SU-DHL-6 (cell line): ENCODE measurements around the gene ZNF454.

Experiments
- H2AFZ ChIP-seq: fragments of 200-600 bp; sonication (generic); 2 replicates; pipeline ENCODE4 v1.6.1; 2014; ENCODE audit warnings: low read depth, mild to moderate bottlenecking, moderate library complexity, mixed read lengths, antibody characterized with exemption, low read length; ENCODE audit not compliant: severe bottlenecking
- H3F3A ChIP-seq: fragments of 200-600 bp; shearing (Covaris generic); 2 replicates; pipeline ENCODE4 v1.6.0; 2016; ENCODE audit warnings: antibody characterized with exemption, mild to moderate bottlenecking; ENCODE audit not compliant: insufficient read depth
- H3K27ac ChIP-seq: fragments of 200-600 bp; sonication (generic); 2 replicates; pipeline ENCODE4 v1.5.1; 2016; ENCODE audit warnings: low read depth, mild to moderate bottlenecking, low read length, moderate library complexity, mixed read lengths
- H3K27me3 ChIP-seq: fragments of 200-600 bp; sonication (generic), shearing (Covaris generic); 2 replicates; pipeline ENCODE4 v1.6.0; 2014; ENCODE audit warnings: mild to moderate bottlenecking, low read length
- H3K36me3 ChIP-seq: fragments of 200-600 bp; sonication (generic); 2 replicates; pipeline ENCODE4 v1.6.1; 2014; ENCODE audit warnings: mild to moderate bottlenecking, low read length, mixed read lengths
- H3K4me2 ChIP-seq: fragments of 300-600, 200-600 bp; shearing (Covaris generic), sonication (generic); 2 replicates; pipeline ENCODE4 v1.6.0; 2014; ENCODE audit warnings: low read length, low read depth, mild to moderate bottlenecking; ENCODE audit not compliant: poor library complexity, severe bottlenecking
- H3K4me3 ChIP-seq: fragments of 200-600 bp; sonication (generic); 2 replicates; pipeline ENCODE4 v1.5.1; 2014; ENCODE audit warnings: antibody characterized with exemption, low read length, mild to moderate bottlenecking, mixed read lengths; ENCODE audit not compliant: insufficient read depth, poor library complexity, severe bottlenecking
- H3K79me2 ChIP-seq: fragments of 200-600 bp; sonication (generic); 2 replicates; pipeline ENCODE4 v1.6.1; 2014; ENCODE audit warnings: mild to moderate bottlenecking, low read length, moderate library complexity; ENCODE audit not compliant: insufficient read depth
- H3K9ac ChIP-seq: fragments of 200-600 bp; sonication (generic); 2 replicates; pipeline ENCODE4 v1.7.0; 2014; ENCODE audit warnings: mild to moderate bottlenecking, low read length
- H3K9me2 ChIP-seq: fragments of 200-600 bp; sonication (generic); replicated peaks from 2 replicates; pipeline ENCODE4 v1.6.1; 2014; ENCODE audit warnings: low read length; ENCODE audit not compliant: insufficient read depth
- H3K9me3 ChIP-seq: fragments of 200-600 bp; sonication (generic); 2 replicates; pipeline ENCODE4 v1.6.1; 2014; ENCODE audit warnings: low read length, mixed read lengths; ENCODE audit not compliant: insufficient read depth
- H4K20me1 ChIP-seq: fragments of 200-600 bp; sonication (generic); 2 replicates; pipeline ENCODE4 v1.6.1; 2014; ENCODE audit warnings: low read depth, mild to moderate bottlenecking, antibody characterized with exemption, low read length, moderate library complexity, mixed read lengths
- CTCF ChIP-seq: fragments of 200-600 bp; sonication (generic); IDR thresholded peaks from one replicate; pipeline ENCODE4 v1.5.1; 2017; ENCODE audit warnings: antibody characterized with exemption, mild to moderate bottlenecking, low read length, moderate library complexity; ENCODE audit not compliant: insufficient read depth, poor library complexity, severe bottlenecking
- EZH2phosphoT487 ChIP-seq: fragments of 200-600 bp; sonication (generic), shearing (Covaris generic); conservative IDR thresholded peaks from 2 replicates; pipeline ENCODE4 v1.6.1; 2018; ENCODE audit warnings: mild to moderate bottlenecking, antibody characterized with exemption, low read length, moderate library complexity, mixed read lengths

ZNF454 gene

GRCh38 chr5:178993955-178994579 lies 53.1 kb downstream of the ZNF454 start:
- H3K9ac ChIP-seq: no peak overlapping the region

DNA sequence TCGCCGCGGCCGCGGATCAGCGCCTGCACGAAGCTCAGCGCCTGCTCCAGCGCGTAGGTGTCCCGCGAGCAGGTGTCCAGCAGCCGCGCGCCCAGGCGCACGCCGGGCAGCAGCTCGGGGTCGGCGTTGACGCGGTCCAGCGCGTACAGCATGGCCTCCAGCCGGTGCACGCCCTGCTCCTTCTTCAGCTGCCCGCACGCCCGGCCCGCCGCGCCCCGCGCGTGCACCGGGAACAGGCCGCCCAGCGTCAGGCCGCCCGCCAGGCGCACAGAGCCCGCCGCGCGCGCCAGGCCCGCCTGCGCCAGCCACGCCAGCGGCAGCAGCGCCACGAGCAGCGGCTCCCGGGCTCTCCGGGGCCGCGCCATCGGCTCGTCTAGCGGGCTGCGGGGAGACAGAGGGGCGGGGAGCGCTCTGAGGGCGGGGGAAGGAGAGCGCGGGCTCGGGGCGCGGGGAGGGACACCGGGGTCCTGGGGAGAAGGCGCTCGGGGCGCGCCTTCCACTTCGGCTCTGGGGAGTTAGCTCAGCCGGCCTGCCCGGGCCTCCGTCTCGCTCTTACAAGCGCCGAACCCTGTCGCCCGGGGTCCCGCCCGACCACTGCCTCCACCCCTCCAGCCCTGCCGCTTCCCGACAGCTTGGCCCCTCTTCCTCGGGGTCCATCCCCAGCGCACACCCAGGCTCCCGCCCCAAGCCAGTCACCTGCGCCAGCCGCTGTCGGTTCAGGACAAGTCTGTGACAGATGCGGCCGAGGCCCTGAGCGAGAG lies 53.8 kb downstream of the ZNF454 start, which contains the start of gene GRM6:
Gene GRM6 (minus strand): TSS at position 741 of the 761 bp plus-strand sequence. CDS start 376 bp downstream, at position 365.
- Histone ChIP-seq H2AFZ (no peak within 1 kb of the TSS), H3K4me3 (no peak within 1 kb of the TSS), H3K9ac (no peak within 1 kb of the TSS), H3K36me3 (no peaks in the 10 kb centered on the region), H4K20me1 (no peaks in the 10 kb centered on the region), H3K27ac (no peak within 1 kb of the TSS), H3K27me3 (no peaks in the 10 kb centered on the region), H3K4me2 (no peak within 1 kb of the TSS), H3K79me2 (no peaks in the 10 kb centered on the region), H3K9me2 (no peaks in the 10 kb centered on the region), H3K9me3 (no peaks in the 10 kb centered on the region), H3F3A (no peaks in the 10 kb centered on the region)
- no peak for TF ChIP-seq CTCF
- no peak for TF ChIP-seq EZH2phosphoT487

More at GRCh38 chr5:178993955-178994579, 53.1 kb downstream of the ZNF454 start:
- Histone ChIP-seq H3K27me3 (no peaks in the 10 kb centered on the region), H3K9me2 (no peaks in the 10 kb centered on the region), H4K20me1 (no peaks in the 10 kb centered on the region), H3K36me3 (no peaks in the 10 kb centered on the region), H3K27ac (no peak overlapping the region), H2AFZ (no peak overlapping the region), H3K79me2 (no peaks in the 10 kb centered on the region), H3F3A (no peaks in the 10 kb centered on the region), H3K4me3 (no peak overlapping the region), H3K4me2 (no peak overlapping the region), H3K9me3 (no peaks in the 10 kb centered on the region)
- no peak for TF ChIP-seq EZH2phosphoT487
- no peak for TF ChIP-seq CTCF

- H2AFZ ChIP-seq: no peak overlapping the region
Observed at GRCh38 chr5:178995341-178995690, 54.3 kb downstream of the ZNF454 start.

More at GRCh38 chr5:178995341-178995690, 54.3 kb downstream of the ZNF454 start:
- Histone ChIP-seq H3K9ac (no peak overlapping the region), H3K27me3 (no peaks in the 10 kb centered on the region), H3K4me3 (no peak overlapping the region), H3K79me2 (no peaks in the 10 kb centered on the region), H3F3A (no peaks in the 10 kb centered on the region), H3K36me3 (no peaks in the 10 kb centered on the region), H3K4me2 (no peak overlapping the region), H3K9me2 (no peaks in the 10 kb centered on the region), H4K20me1 (no peaks in the 10 kb centered on the region), H3K27ac (no peak overlapping the region), H3K9me3 (no peaks in the 10 kb centered on the region)
- TF ChIP-seq CTCF (no peak), EZH2phosphoT487 (no peak)
